Stimulated activated naive CD8-positive, alpha-beta T cell treated with anti-CD3 and anti-CD28 coated beads, Interleukin-15, Interleukin-2, amounts not matched to agents 100 ng/mL and 50 ng/mL, for 24 hours (primary cell): ENCODE measurements around the gene DTX3.
"Not testable (repeated sequence)": the region's sequence is repeated elsewhere in the genome, so short reads cannot be mapped to it uniquely, and the experiment has no call there.

ENCODE experiments used
- H3K27ac Mint-ChIP-seq: one replicate; pipeline ENCODE4 v1.8.0; 2021; ENCODE audit warnings: mild to moderate bottlenecking, mixed read lengths
- H3K27me3 Mint-ChIP-seq: one replicate; pipeline ENCODE4 v1.8.0; 2021; ENCODE audit warnings: mixed read lengths
- H3K36me3 Mint-ChIP-seq: one replicate; pipeline ENCODE4 v1.8.0; 2021; ENCODE audit warnings: low read depth, mixed read lengths
- H3K4me1 Mint-ChIP-seq: one replicate; pipeline ENCODE4 v1.8.0; 2021; ENCODE audit warnings: low read depth, mixed read lengths
- H3K4me3 Mint-ChIP-seq: one replicate; pipeline ENCODE4 v1.8.0; 2021; ENCODE audit warnings: mild to moderate bottlenecking, mixed read lengths
- H3K9me3 Mint-ChIP-seq: one replicate; pipeline ENCODE4 v1.8.0; 2021; ENCODE audit warnings: mixed read lengths

The DTX3 gene

DNA sequence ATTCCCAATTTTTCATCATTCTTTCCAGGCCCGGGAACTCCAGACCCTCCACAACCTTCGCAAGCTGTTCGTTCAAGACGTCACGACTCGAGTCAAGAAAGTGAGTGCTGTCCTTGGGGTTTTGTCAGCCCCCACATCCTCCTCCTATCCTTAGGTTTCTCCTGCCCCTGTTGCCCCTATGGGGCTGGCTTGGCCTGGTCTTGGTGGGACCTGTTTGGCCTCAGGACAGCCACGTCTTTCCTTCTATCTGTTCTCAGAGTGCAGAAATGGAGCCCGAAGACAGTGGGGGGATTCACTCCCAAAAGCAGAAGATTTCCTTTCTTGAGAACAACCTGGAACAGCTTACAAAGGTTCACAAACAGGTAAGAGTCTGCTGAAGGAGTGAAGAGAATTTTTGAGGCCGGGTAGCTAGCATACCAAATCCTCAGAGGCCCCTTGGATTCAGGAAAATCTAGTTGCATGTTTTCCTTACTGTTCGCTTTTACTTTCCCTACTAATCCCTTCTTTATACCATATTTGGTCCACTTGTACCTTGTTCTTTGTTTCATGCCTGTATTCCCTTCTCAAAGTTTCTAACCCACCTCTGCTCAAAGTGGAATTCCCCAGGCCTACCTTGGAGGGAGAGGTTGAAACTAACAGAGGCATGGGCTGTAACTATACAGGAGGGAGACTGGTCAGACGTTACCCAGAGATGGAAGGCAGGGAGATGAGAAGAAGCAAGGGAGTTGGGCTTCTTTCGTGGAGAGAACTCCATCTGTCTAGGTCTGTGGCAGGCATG, 26.5 kb upstream of the DTX3 start:
- Mint-ChIP-seq H3K27me3 (peaks cover 2% of the 10 kb centered on the region), H3K4me1 (no peaks in the 10 kb centered on the region), H3K36me3 (no peaks in the 10 kb centered on the region), H3K27ac (no peak overlapping the region), H3K9me3 (no peaks in the 10 kb centered on the region), H3K4me3 (no peak overlapping the region)

DNA sequence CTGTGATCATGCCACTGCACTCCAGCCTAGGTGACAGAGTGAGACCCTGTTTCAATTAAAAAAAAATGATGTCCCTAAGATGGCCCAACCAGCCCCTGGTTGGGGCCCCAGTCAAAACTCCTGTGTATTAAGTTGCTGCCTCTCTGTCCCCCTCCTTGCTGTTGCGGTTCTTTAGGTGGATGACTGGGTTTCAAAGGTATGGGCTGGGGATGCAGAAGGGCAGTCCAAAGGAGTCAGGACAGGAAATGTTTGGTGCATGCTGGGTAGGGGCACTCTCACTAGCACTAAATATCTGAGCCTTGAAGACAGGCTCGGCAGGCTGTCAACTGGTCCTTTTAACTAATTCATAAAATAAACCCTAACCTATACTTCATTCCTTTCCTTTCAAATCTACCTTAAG, 25.6 kb upstream of the DTX3 start:
- H3K36me3 Mint-ChIP-seq, result no peaks in the 10 kb centered on the region
- H3K27me3 Mint-ChIP-seq, result peaks cover 5% of the 10 kb centered on the region
- H3K4me1 Mint-ChIP-seq, result no peaks in the 10 kb centered on the region
- H3K27ac Mint-ChIP-seq, result no peak overlapping the region
- H3K9me3 Mint-ChIP-seq, result no peaks in the 10 kb centered on the region
- H3K4me3 Mint-ChIP-seq, result no peak overlapping the region

DNA sequence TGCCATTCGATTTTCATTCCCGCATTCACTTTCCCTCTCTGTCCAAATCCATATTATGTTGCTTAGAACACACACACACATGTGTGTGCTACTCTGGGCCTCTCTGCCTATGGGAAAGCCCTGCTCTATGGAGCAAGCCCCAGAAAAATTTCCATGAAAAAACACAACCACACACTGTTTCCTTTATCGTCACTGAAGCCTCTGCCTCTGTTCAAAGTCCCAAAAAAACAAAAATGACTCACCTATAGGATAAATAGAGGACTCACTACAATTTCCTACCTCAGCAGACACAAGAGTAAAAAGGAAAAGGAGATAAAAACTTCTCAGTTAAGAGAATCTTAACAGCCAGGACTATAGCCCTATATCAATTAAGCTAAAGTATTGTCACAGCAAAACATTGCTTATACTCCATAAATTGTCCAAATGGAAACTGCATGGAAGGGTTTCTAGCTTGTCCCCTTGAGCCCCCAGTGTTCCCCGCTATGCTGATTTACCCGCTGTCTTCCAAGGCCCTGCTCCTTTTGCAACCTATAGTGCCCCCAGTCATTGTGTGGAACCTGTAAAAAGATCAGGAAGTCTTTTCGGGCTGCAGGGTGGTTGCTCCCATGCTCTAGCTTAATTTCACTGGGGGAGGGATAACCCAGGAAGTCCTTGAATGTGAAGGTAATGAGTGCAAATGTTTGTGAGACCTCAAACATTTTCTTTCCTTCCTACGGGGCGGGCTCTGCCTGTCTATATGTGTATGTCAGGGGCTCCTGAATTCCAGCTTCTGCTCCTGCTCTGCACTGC, 24.8 kb upstream of the DTX3 start:
- Mint-ChIP-seq H3K27ac (no peak overlapping the region), H3K36me3 (no peaks in the 10 kb centered on the region), H3K4me3 (no peak overlapping the region), H3K27me3 (peaks cover 5% of the 10 kb centered on the region), H3K4me1 (no peaks in the 10 kb centered on the region), H3K9me3 (no peaks in the 10 kb centered on the region)

DNA sequence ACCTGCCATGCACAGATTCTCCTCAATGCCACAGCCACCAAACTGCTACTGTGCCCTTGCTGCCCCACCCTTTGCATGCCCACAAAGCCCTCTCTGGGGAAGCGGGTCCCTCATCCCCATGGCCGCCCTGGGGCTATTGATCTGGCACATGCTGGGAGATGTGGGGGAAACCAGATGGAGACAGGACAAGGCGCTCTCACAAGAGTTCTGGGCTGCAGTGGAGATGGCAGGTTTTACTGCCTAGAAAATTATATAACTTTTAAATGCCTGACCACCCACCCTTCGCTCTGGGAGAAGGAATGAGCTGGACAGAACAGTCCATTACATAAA, 24.2 kb upstream of the DTX3 start:
- Mint-ChIP-seq H3K27ac (no peak overlapping the region), H3K36me3 (no peaks in the 10 kb centered on the region), H3K9me3 (no peaks in the 10 kb centered on the region), H3K4me3 (no peak overlapping the region), H3K4me1 (no peaks in the 10 kb centered on the region), H3K27me3 (peaks cover 5% of the 10 kb centered on the region)

DNA sequence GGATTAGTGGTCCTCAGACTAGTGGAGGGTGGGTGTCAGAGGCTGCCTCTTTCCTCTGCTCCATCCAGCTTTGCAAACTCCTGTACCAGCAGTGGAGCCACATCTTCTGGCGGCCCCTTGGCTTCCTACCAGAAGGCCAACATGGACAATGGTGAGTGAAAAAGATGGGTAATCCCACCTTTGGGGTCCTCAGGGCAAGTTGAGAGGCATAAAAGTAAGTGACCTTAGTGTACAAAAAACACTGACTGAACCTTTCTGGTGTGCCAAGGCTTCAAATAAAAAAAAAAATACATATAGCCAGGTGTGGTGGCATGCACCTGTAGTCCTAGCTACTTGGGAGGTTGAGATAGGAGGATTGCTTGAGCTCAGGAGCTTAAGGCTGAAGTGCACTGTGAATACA, 22.8 kb upstream of the DTX3 start:
- Mint-ChIP-seq H3K4me3 (no peak overlapping the region), H3K36me3 (no peaks in the 10 kb centered on the region), H3K27ac (no peak overlapping the region), H3K4me1 (no peaks in the 10 kb centered on the region), H3K27me3 (peaks cover 5% of the 10 kb centered on the region), H3K9me3 (no peaks in the 10 kb centered on the region)

DNA sequence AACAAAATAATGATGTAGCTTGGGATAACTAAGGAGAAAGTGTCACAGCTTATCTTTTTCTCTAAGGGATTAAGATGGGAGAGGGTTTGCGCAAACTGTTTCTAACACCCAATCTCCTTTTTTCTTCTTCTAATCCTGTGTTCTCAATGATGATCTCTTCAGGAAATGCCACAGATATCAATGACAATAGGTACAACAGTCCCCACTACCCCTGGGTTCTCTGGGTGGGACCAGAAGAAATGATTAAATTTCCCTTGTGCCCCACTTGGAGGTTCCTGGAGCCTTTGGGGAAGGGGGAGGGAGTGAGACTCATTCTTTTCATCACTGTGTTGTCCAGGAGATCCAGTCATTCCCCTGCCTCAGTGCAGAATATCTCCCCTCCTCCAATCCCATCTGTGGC, 22.2 kb upstream of the DTX3 start:
- H3K4me3 Mint-ChIP-seq, result no peak overlapping the region
- H3K36me3 Mint-ChIP-seq, result no peaks in the 10 kb centered on the region
- H3K9me3 Mint-ChIP-seq, result no peaks in the 10 kb centered on the region
- H3K4me1 Mint-ChIP-seq, result no peaks in the 10 kb centered on the region
- no peak overlapping the region for H3K27ac Mint-ChIP-seq
- peaks cover 5% of the 10 kb centered on the region for H3K27me3 Mint-ChIP-seq

DNA sequence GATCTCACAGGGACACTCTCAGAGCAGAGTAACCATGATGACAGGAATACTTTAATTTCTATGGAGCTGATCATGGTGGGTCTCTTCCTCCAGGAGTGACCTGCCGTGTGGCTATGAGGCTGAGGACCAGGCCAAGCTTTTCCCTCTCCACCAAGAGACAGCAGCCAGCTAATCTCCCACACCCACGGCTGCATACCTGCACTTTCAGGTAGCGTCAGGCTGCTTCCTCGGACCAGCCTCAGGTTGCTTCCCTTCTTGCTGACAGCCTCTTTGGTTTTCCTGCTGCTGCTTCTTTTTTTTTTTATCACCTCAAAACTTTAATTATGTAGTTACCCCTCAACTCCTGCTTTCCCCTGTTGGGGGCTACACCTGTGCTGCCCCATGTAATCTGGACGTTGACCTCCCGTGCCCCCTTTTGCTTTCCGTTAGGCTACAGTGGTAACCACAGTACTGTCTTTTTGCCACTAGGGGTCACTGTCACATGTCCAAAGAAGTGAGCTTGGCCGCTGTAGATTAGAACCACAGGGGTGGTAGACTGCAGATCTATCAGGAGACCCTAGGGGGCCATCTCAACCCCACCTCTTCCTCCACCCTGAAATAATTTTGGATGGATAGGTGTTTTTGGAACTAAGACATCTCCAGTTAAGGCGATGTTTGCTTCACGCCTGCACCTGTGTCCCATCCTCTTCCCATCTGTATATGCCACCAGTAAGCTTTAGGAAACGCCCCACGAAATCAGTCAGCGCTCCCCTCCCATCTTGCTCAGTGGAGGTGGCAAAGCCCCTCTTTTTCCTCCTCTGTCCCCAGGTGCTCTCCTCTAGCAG, 21.4 kb upstream of the DTX3 start:
- no peaks in the 10 kb centered on the region for H3K4me1 Mint-ChIP-seq
- no peaks in the 10 kb centered on the region for H3K36me3 Mint-ChIP-seq

DNA sequence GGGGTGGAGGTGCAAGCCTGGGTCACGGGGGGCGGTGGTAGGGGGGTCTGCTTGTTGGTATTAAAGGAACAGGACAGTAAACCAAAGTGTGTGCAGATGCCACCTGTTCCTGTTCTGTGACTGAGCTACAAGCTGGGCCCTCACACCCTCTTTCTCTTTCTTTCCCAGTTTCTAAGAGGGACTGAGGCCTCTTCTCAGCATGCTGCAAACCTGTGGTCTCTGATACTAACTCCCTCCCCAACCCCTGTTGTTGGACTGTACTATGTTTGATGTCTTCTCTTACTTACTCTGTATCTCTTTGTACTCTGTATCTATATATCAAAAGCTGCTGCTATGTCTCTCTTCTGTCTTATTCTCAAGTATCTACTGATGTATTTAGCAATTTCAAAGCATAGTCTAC, 20.6 kb upstream of the DTX3 start:
- Mint-ChIP-seq H3K27me3 (peaks cover 5% of the 10 kb centered on the region), H3K9me3 (no peaks in the 10 kb centered on the region), H3K4me3 (no peak overlapping the region), H3K27ac (no peak overlapping the region), H3K36me3 (no peaks in the 10 kb centered on the region), H3K4me1 (no peaks in the 10 kb centered on the region)

More for the DNA sequence above, 21.4 kb upstream of the DTX3 start:
- Mint-ChIP-seq H3K27ac (no peak overlapping the region), H3K4me3 (no peak overlapping the region), H3K9me3 (no peaks in the 10 kb centered on the region), H3K27me3 (peaks cover 5% of the 10 kb centered on the region)

DNA sequence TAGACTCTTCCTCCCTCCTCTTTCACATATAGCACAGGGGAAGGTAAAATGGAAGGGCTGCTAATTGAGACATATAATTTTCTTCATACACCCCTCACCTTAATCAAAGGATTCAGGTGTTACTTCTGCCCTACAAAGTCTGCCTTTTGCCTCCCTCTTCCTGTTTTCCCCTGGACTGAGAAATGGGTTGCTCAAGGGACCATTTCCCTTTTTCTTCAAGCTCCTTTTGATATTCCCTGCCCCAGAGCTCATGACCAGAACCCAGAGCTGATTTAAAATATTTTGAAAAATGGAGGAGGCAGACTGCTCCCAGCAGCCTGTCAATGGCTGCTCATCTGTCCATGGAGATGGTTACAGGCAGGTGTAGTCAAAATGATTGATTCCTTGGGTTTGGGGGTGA, 19.9 kb upstream of the DTX3 start:
- H3K27me3 Mint-ChIP-seq, result peaks cover 5% of the 10 kb centered on the region
- no peak overlapping the region for H3K27ac Mint-ChIP-seq
- H3K9me3 Mint-ChIP-seq, result no peaks in the 10 kb centered on the region
- H3K4me1 Mint-ChIP-seq, result no peaks in the 10 kb centered on the region
- H3K4me3 Mint-ChIP-seq, result no peak overlapping the region
- H3K36me3 Mint-ChIP-seq, result no peaks in the 10 kb centered on the region

DNA sequence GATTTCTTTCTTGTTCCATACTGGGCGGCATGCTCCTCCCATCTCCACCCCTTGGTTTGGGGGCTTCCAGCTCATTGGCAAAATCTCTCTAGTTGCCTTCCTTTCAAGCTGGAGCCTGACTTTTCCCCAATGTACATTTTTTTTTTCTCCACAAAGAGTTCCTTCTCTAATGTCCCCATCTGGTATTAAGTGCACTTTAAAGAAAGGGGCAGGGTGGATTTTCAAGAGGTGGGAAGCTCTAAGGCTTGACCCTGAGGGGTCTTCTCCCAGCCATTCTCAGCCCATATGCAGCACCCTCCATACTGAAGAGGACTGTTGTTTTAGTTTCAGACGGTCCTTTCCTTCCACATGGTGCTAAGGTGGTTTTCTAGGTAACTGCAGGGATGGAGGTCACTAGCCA, 19.5 kb upstream of the DTX3 start:
- H3K36me3 Mint-ChIP-seq, result no peaks in the 10 kb centered on the region
- no peaks in the 10 kb centered on the region for H3K4me1 Mint-ChIP-seq
- no peak overlapping the region for H3K4me3 Mint-ChIP-seq
- no peak overlapping the region for H3K27ac Mint-ChIP-seq
- H3K27me3 Mint-ChIP-seq, result peaks cover 5% of the 10 kb centered on the region
- H3K9me3 Mint-ChIP-seq, result no peaks in the 10 kb centered on the region

DNA sequence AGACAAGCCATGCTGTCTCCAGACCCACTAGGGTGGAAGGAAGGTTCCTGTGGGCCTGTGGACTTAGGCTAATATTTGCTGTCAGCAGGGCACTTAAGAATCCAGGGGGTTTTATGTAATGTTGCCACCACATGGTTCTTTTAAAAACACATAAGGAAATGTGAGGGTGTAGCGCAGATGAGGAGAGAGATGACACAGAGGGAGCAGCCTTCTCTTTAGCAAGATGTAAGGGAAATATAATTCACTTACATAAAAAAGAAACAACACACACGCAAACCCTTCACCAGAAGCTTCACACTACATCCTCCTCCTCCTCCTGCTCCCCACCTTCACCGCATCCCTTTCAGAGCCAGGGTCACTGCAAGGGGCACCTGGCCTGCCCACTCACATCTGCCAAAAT, 18.5 kb upstream of the DTX3 start:
- no peak overlapping the region for H3K27ac Mint-ChIP-seq
- no peak overlapping the region for H3K4me3 Mint-ChIP-seq
- peaks cover 5% of the 10 kb centered on the region for H3K27me3 Mint-ChIP-seq

DNA sequence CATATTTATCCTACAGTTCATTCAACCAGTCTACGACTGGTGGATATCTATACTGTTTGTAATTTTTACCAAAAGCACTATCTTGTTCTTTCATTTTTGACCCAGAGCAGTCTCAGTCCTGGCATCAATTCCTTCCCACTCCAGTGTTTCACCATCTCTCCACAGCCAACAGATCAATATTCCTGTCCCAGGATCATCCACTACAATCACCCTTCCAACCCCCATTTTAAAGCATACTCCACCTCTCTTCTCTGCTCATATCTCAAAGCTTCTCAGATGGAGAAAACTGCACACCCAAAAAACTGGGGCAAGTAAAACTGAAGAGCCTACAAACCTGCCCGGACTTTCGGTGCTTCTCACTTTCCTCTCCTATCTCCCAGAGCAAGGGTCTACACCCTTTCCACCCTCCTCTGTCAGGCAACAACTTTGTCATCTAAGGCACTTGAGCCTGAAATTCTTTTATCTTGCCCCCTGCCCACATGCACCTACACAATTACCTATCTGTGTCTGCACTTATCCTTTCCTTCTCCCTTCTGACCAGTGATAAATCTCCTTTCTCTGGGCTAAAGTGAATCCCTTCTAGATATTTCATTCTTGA, 17.7 kb upstream of the DTX3 start:
- Mint-ChIP-seq H3K36me3 (no peaks in the 10 kb centered on the region), H3K9me3 (no peaks in the 10 kb centered on the region), H3K27me3 (peaks cover 5% of the 10 kb centered on the region), H3K27ac (no peak overlapping the region), H3K4me3 (no peak overlapping the region), H3K4me1 (peaks cover 12% of the 10 kb centered on the region)

More for the DNA sequence above, 18.5 kb upstream of the DTX3 start:
- Mint-ChIP-seq H3K4me1 (peaks cover 7% of the 10 kb centered on the region), H3K9me3 (no peaks in the 10 kb centered on the region), H3K36me3 (no peaks in the 10 kb centered on the region)

DNA sequence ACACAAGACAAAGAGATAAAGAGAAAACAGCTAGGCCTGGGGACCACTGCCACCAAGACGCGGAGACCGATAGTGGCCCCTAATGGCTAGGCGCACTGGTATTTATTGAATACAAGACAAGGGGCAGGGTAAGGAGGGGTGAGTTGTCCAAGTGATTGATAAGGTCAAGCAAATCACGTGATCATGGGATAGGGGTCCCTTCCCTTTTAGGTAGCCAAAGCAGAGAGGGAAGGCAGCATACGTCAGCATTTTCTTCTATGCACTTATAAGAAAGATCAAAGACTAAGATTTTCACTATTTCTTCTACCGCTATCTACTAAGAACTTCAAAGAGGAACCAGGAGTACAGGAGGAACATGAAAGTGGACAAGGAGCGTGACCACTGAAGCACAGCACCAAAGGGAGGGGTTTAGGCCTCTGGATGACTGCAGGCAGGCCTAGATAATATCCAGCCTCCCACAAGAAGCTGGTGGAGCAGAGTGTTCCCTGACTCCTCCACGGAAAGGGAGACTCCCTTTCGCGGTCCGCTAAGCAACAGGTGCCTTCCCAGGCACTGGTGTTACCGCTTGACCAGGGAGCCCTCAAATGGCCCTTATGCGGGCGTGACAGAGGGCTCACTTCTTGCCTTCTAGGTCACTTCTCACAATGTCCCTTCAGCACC, 15.5 kb upstream of the DTX3 start:
- not testable (repeated sequence) for H3K27me3 Mint-ChIP-seq, H3K27ac Mint-ChIP-seq, H3K36me3 Mint-ChIP-seq, H3K9me3 Mint-ChIP-seq, H3K4me3 Mint-ChIP-seq
- peaks cover 19% of the 10 kb centered on the region for H3K4me1 Mint-ChIP-seq

DNA sequence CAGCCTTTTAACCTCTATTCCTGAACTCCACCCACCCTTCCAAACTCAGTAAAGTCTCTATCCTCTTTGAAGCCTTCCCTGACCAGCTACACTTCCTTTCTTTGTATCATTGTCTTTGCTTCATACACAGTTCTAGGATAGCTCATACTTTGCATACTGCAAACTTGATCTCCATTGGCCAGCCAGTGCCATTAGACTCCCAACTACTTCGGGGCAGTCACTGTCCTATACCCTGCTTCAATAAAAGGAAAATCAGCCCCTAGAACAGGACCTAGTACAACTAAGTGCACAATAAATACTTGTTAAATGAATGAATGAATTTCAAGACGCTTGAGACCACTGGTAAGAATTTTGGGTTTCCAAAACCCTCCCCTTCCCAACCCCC, 14.2 kb upstream of the DTX3 start:
- Mint-ChIP-seq H3K36me3 (peaks cover 10% of the 10 kb centered on the region), H3K27me3 (no peaks in the 10 kb centered on the region), H3K4me1 (peaks cover 19% of the 10 kb centered on the region), H3K27ac (peak overlapping the region; percentile 80), H3K9me3 (no peaks in the 10 kb centered on the region), H3K4me3 (peak overlapping the region; percentile 89)
